Transverse colon (tissue), 4 donors: ENCODE measurements around the gene SIM2. TPM values are rescaled to one million over a fixed set of nuclear protein-coding genes. Genes with fewer than 3 reads are reported as not detected.

Experiments used
- DNase-seq: peaks from one replicate; pipeline ENCODE4 v3.0.0-alpha.2; 2019
- H3K27ac ChIP-seq, 4 donors: fragments of 200-600 bp; sonication (generic); 2 replicates each; pipeline ENCODE4 v1.5.1; 2016 to 2018; ENCODE audit warnings: inconsistent platforms in 4 of 4
- H3K27me3 ChIP-seq: fragments of 200-600 bp; sonication (generic); 2 replicates; pipeline ENCODE4 v1.5.1; 2017; ENCODE audit warnings: inconsistent platforms
- H3K36me3 ChIP-seq, 4 donors: fragments of 200-600 bp; sonication (generic); 2 replicates each; pipeline ENCODE4 v1.5.1; 2017 to 2019; ENCODE audit warnings: inconsistent platforms in 4 of 4
- H3K4me1 ChIP-seq, 4 donors: fragments of 200-600 bp; sonication (generic); 2 replicates each; pipeline ENCODE4 v1.5.1; 2017 to 2020; ENCODE audit warnings: inconsistent platforms in 4 of 4
- H3K4me3 ChIP-seq, 4 donors: fragments of 200-600 bp; sonication (generic); 1 replicate in 1 of 4; 2 replicates in 3 of 4; pipeline versions ENCODE4 v1.5.1 to v1.6.1; 2017 to 2019; ENCODE audit warnings: inconsistent platforms in 4 of 4
- H3K9me3 ChIP-seq, 2 donors: fragments of 200-600 bp; sonication (generic); 2 replicates each; pipeline ENCODE4 v1.5.1; 2017 to 2019; ENCODE audit warnings: inconsistent platforms in 2 of 2
- CTCF ChIP-seq, 5 experiments: fragments of 200-600 bp in 3 of 5; fragments of 450-650 bp in 2 of 5; sonication (generic) in 3 of 5; IDR thresholded peaks; 1 replicate in 2 of 5; 2 replicates in 3 of 5; pipeline ENCODE4 v1.5.1; 2016 to 2017; ENCODE audit warnings: antibody characterized with exemption in 5 of 5, inconsistent platforms in 3 of 5, mild to moderate bottlenecking in 2 of 5, moderate library complexity in 1 of 5
- EP300 ChIP-seq: sonication (generic); formaldehyde crosslinking; IDR thresholded peaks from one replicate; pipeline ENCODE4 v1.6.1; 2017; ENCODE audit warnings: antibody characterized with exemption, low read depth
- POLR2A ChIP-seq: fragments of 450-650 bp; IDR thresholded peaks from one replicate; pipeline ENCODE4 v1.6.1; 2016; ENCODE audit warnings: antibody characterized with exemption, mild to moderate bottlenecking, moderate library complexity
- POLR2AphosphoS5 ChIP-seq, 3 donors: sonication (generic); formaldehyde crosslinking; IDR thresholded peaks; one replicate each; pipeline ENCODE4 v1.6.1; 2016; ENCODE audit warnings: antibody characterized with exemption in 3 of 3
- whole genome bisulfite sequencing, 2 donors: methylation state at CpG; one replicate each; pipeline ENCODE4 v1.1.5; 2018; ENCODE audit warnings: low coverage in 1 of 2; 5-methylcytosine and 5-hydroxymethylcytosine counted together
- in situ Hi-C, 4 donors: fragments of 200-750 bp; cut with MboI; loops; one replicate each; pipeline versions ENCODE4 v1.15.0 to v1.15.1; 2017; ENCODE audit warnings: low sequenced_read_pairs in 3 of 4, low pct_ligation_motif_present in 1 of 4, low pct_unique_long_range_greater_than_20kb in 1 of 4
- intact Hi-C: fragments of 100-400 bp; cut with DNase I; formaldehyde crosslinking; loops from one replicate; pipeline ENCODE4 v1.15.1; 2023; ENCODE audit warnings: low total_unique reads
- total RNA-seq, 4 donors: library from RNA; depleted of rRNA; stranded (reverse); fragments of >200 nt; gene quantifications; one replicate each; pipeline ENCODE4 v1.1.0, GENCODE V29; 2016

SIM2 gene
- total RNA-seq, 4 donors from 2014 or later: 0.32 TPM; not detected in 3

GRCh38 chr21:36732217-36732616 lies 33.3 kb downstream of the SIM2 start:
- intact Hi-C loops: no loop called here
- no peak overlapping the region for H3K4me3 ChIP-seq
- H3K27ac ChIP-seq: no peak overlapping the region
- 78 to 80% methylated on average over 4 to 14 of the region's 14 CpGs for WGBS, 2 donors
- no peak for DNase-seq
- no peaks in the 10 kb centered on the region for H3K36me3 ChIP-seq
- peaks cover 59% of the 10 kb centered on the region for H3K27me3 ChIP-seq
- no peaks in the 10 kb centered on the region for H3K9me3 ChIP-seq
- H3K4me1 ChIP-seq: no peaks in the 10 kb centered on the region
- TF ChIP-seq CTCF (IDR thresholded peaks at IDR 0.05) (no peak), POLR2AphosphoS5 (IDR thresholded peaks at IDR 0.05) (no peak), POLR2A (no peak), EP300 (no peak)
- in situ Hi-C loops: no loop called here

DNA sequence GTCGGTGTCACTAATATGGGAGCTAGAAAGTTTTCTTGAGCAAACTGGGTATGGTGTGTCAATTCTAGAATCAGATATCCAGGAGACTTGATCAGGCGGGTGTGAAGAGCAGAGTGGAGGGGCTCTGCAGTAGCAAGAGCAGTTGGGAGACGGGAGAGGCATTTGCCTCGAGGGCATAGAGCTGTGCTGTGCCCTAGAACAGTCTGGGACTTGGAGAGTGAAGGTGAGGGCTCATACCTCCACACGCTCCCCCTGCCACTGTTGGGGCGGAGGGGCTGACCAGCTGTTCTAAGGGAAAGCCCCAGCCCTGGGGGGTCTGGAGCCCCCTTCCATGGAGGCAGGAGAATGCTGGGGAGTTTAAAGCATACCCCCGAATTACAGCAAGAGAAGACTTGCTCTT lies 33.8 kb downstream of the SIM2 start:
- H3K4me1 ChIP-seq: no peaks in the 10 kb centered on the region
- H3K27me3 ChIP-seq: peaks cover 61% of the 10 kb centered on the region
- TF ChIP-seq POLR2A (no peak), POLR2AphosphoS5 (IDR thresholded peaks at IDR 0.05) (no peak), CTCF (IDR thresholded peaks at IDR 0.05) (no peak), EP300 (no peak)
- H3K27ac ChIP-seq: no peak overlapping the region
- in situ Hi-C loops (no loop called here), intact Hi-C loops (no loop called here)
- H3K4me3 ChIP-seq: no peak overlapping the region
- WGBS, 2 donors: 78% methylated on average over 7 of the region's 7 CpGs; no CpG with 5 or more reads in 1 of the 2 donors
- no peaks in the 10 kb centered on the region for H3K36me3 ChIP-seq
- H3K9me3 ChIP-seq: no peaks in the 10 kb centered on the region
- no peak for DNase-seq

DNA sequence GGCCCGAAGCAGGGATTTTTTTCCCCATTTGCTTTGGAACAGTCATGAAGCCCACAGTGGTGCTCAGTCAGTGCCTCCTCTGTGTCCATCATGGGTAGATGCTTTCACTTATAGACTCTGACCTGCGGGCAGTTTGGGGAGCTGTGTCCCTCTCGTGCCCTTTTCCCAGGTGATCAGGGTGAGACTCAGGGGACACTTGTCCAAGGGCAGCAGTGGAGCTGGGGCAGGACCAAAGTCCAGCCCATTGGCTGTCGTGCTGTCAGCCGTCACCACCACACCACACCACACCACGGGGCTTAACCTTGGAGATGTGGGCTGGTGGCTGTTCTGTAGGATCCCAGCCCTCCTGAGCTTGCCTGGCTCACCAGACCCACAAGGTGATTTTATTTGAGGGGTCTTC lies 34.9 kb downstream of the SIM2 start:
- Histone ChIP-seq H3K4me1 (no peaks in the 10 kb centered on the region), H3K36me3 (no peaks in the 10 kb centered on the region), H3K27me3 (peaks cover 51% of the 10 kb centered on the region), H3K27ac (no peak overlapping the region), H3K4me3 (no peak overlapping the region), H3K9me3 (no peaks in the 10 kb centered on the region)
- no peak for TF ChIP-seq EP300
- WGBS, 2 donors: 87% methylated on average over 6 of the region's 6 CpGs; no CpG with 5 or more reads in 1 of the 2 donors
- intact Hi-C loops: no loop called here
- no peak for DNase-seq
- in situ Hi-C loops: no loop called here

GRCh38 chr21:36734367-36735200 lies 35.7 kb downstream of the SIM2 start:
- 92 to 95% methylated on average over 4 to 9 of the region's 9 CpGs for WGBS, 2 donors
- no peaks in the 10 kb centered on the region for H3K36me3 ChIP-seq
- intact Hi-C loops (no loop called here), in situ Hi-C loops (no loop called here)
- H3K4me3 ChIP-seq: no peak overlapping the region
- no peaks in the 10 kb centered on the region for H3K9me3 ChIP-seq
- H3K4me1 ChIP-seq: no peaks in the 10 kb centered on the region
- TF ChIP-seq POLR2A (no peak), POLR2AphosphoS5 (IDR thresholded peaks at IDR 0.05) (no peak), EP300 (no peak), CTCF (IDR thresholded peaks at IDR 0.05) (no peak)
- no peak overlapping the region for H3K27ac ChIP-seq
- peaks cover 43% of the 10 kb centered on the region for H3K27me3 ChIP-seq
- no peak for DNase-seq

DNA sequence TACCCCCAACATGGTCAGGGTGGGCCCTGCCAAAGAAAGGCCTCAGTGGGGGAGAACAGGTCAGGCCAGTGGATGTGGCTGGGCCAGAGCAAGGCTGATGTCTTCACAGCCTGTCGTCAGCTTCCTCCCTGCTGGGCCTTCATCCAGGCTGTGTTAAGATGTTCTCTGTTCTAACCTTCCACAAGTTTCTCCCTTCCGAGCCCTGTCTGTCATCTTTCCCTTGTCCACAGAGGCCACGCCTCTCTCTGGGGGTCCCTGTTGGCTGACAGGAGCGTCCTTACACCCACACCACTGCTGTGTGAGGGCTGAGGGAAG lies 36.2 kb downstream of the SIM2 start:
- no peak for DNase-seq
- Histone ChIP-seq H3K4me3 (no peak overlapping the region), H3K9me3 (no peaks in the 10 kb centered on the region), H3K4me1 (no peaks in the 10 kb centered on the region), H3K36me3 (no peaks in the 10 kb centered on the region), H3K27ac (no peak overlapping the region), H3K27me3 (peaks cover 38% of the 10 kb centered on the region)
- in situ Hi-C loops: no loop called here
- no peak for TF ChIP-seq POLR2A
- intact Hi-C loops: no loop called here
- WGBS, 2 donors: 69 to 100% methylated on average over 2 to 4 of the region's 4 CpGs
